ENCODE results near the gene WDR41.

DNA sequence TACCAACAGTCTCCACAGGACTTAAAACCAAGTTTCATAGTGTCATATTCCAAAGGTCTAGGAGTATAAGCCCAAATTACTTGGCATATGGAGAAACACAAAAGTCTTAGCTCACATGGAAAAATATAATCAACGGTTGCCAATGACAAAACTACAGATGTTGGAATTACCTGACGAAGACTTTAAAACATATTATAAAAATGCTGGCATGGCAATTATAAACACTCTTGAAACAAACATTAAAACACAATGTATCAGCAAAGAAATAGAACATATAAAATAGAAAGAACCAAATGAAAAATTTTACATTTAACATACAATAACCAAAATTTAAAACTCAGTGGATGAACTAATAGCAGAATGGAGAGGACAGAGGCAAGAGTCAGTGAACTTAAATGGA lies 7.9 kb upstream of the WDR41 start:
- no peak for TF ChIP-seq TAF1 (IDR thresholded peaks at IDR 0.05; ENCODE audit: control insufficient read depth, extremely low read depth, insufficient read depth, low read length, severe bottlenecking)
- no peak for TF ChIP-seq ZC3H11A (IDR thresholded peaks at IDR 0.05; ENCODE audit: low read depth, low read length)
- no peak for TF ChIP-seq ZC3H8 (IDR thresholded peaks at IDR 0.05)

Data from K562 (cell line).